ENCODE results near the gene KCNT1. TPM values are rescaled to one million over a fixed set of nuclear protein-coding genes. Genes with fewer than 3 reads are reported as not detected.

KCNT1 gene
- polyA plus RNA-seq, 6 donors from 2014 or later, result not detected

- no peak overlapping the region for H3K4me3 Mint-ChIP-seq
- no peak overlapping the region for H3K27ac Mint-ChIP-seq
- ATAC-seq (ENCODE audit: low read depth in 2 of 2) (no peak), DNase-seq (no peak)
- no peaks in the 10 kb centered on the region for H3K9me3 Mint-ChIP-seq
- H3K27me3 Mint-ChIP-seq, result no peaks in the 10 kb centered on the region
- no peaks in the 10 kb centered on the region for H3K36me3 Mint-ChIP-seq
- no peaks in the 10 kb centered on the region for H3K4me1 Mint-ChIP-seq
Observed at GRCh38 chr9:135788576-135789300, 86.8 kb downstream of the KCNT1 start.

GRCh38 chr9:135789838-135790291 is 87.9 kb downstream of the KCNT1 start:
- H3K27me3 Mint-ChIP-seq, result no peaks in the 10 kb centered on the region
- H3K4me3 Mint-ChIP-seq, result no peak overlapping the region
- H3K27ac Mint-ChIP-seq, result no peak overlapping the region
- no peaks in the 10 kb centered on the region for H3K9me3 Mint-ChIP-seq
- ATAC-seq (ENCODE audit: low read depth in 2 of 2) (no peak), DNase-seq (no peak)
- no peaks in the 10 kb centered on the region for H3K36me3 Mint-ChIP-seq
- no peaks in the 10 kb centered on the region for H3K4me1 Mint-ChIP-seq

DNA sequence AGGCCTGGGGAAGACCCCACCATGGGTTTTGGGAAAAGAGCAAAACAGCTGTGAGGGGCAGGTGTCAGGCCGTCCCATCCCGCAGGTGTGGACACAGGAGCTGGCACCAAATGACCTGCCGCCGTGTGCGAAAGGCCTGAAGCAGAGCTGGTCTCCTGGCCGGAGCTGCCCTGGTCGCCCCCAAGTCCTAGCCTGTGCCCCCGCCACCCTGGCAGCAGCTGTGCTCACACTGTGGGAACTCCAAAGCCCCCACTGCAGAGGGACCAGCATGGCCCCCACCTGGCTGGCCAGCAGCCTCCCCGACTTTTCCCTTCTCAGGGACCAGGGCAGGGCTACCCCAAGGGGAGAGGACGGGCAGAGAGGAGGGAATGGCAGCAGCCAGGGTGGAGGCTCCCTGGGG is 88.4 kb downstream of the KCNT1 start:
- no peaks in the 10 kb centered on the region for H3K4me1 Mint-ChIP-seq
- no peaks in the 10 kb centered on the region for H3K36me3 Mint-ChIP-seq
- no peak overlapping the region for H3K4me3 Mint-ChIP-seq
- H3K27me3 Mint-ChIP-seq, result no peaks in the 10 kb centered on the region
- H3K9me3 Mint-ChIP-seq, result no peaks in the 10 kb centered on the region
- ATAC-seq (ENCODE audit: low read depth in 2 of 2), result no peak
- DNase-seq, result no peak
- no peak overlapping the region for H3K27ac Mint-ChIP-seq

DNA sequence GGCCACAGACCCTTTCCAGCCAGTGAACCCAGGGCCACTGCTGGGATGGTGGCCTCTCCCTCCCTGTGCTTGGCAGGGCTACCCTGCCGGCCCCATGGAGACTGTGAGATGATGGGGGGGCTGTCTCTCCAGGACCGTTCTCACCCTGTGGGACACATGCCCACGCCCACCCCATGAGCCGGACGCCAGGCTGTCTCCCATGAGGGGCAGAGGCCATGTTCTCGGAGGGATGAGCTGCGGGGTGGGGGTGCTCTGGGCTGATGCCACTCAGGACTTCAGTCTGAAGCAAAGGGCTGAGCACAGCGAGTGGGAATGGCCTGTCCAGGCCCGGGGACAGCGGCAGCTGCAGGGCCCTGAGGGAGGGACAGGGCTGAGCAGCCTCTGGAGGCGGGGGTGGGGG is 88.9 kb downstream of the KCNT1 start:
- Mint-ChIP-seq H3K27ac (no peak overlapping the region), H3K36me3 (no peaks in the 10 kb centered on the region), H3K9me3 (no peaks in the 10 kb centered on the region), H3K27me3 (no peaks in the 10 kb centered on the region), H3K4me1 (no peaks in the 10 kb centered on the region), H3K4me3 (no peak overlapping the region)
- DNase-seq (no peak), ATAC-seq (ENCODE audit: low read depth in 2 of 2) (no peak)

- H3K4me1 Mint-ChIP-seq, result no peaks in the 10 kb centered on the region
- no peaks in the 10 kb centered on the region for H3K36me3 Mint-ChIP-seq
- DNase-seq (no peak), ATAC-seq (ENCODE audit: low read depth in 2 of 2) (no peak)
- peak overlapping the region in 1 of 8 donors; percentile 47 for H3K4me3 Mint-ChIP-seq
- H3K9me3 Mint-ChIP-seq, result no peaks in the 10 kb centered on the region
- no peak overlapping the region for H3K27ac Mint-ChIP-seq
- H3K27me3 Mint-ChIP-seq, result no peaks in the 10 kb centered on the region
Observed at GRCh38 chr9:135791431-135792267, 89.7 kb downstream of the KCNT1 start.

DNA sequence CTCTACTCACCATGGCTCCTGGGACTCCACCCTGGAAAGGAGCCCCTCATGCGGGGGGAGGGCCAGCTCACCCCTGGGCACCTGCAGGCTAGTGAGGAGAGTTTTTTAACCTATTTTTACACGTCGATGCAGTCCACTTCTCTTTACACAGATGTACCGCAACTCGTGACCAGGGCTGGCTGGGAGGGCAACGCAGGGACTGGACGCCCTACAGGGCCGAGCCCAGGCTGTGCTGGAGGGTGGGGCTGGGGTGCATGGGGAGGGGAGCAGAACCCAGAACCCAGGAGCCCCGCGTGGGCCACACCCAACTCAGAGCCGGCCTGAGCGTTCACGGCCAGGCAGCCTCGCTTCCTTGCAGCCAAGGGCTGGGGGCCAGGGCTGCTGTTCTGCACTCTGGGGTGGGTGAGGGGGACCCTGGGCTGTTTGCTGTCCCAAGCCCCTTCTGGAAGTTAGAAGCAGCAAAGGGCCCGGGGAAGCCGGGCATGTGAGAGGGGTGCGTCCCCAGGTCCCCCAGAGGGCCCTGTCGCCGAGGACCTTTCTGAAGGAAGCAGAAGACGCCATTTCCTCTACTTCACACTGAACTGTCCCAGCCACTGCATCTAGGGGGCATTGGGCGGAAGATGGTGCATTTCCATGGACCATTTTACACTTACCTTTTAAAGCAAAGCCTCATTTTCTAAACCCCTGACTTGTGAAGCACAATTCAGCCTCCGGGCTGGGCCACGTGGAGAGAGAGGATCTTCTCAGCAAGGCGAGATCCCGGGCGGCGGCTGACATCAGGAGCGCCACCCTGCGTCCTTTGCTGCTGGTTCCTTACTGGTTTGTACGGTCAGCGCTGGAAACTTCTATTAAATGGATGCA is 90.5 kb downstream of the KCNT1 start:
- H3K27me3 Mint-ChIP-seq, result peaks cover 0 to 8% (median 6%) of the 10 kb centered on the region in 3 donors
- no peaks in the 10 kb centered on the region for H3K9me3 Mint-ChIP-seq
- no peak overlapping the region for H3K4me3 Mint-ChIP-seq
- no peaks in the 10 kb centered on the region for H3K36me3 Mint-ChIP-seq
- H3K4me1 Mint-ChIP-seq, result peaks cover 0 to 2% (median 2%) of the 10 kb centered on the region in 3 donors
- ATAC-seq (ENCODE audit: low read depth in 2 of 2) (no peak), DNase-seq (no peak)
- no peak overlapping the region for H3K27ac Mint-ChIP-seq

DNA sequence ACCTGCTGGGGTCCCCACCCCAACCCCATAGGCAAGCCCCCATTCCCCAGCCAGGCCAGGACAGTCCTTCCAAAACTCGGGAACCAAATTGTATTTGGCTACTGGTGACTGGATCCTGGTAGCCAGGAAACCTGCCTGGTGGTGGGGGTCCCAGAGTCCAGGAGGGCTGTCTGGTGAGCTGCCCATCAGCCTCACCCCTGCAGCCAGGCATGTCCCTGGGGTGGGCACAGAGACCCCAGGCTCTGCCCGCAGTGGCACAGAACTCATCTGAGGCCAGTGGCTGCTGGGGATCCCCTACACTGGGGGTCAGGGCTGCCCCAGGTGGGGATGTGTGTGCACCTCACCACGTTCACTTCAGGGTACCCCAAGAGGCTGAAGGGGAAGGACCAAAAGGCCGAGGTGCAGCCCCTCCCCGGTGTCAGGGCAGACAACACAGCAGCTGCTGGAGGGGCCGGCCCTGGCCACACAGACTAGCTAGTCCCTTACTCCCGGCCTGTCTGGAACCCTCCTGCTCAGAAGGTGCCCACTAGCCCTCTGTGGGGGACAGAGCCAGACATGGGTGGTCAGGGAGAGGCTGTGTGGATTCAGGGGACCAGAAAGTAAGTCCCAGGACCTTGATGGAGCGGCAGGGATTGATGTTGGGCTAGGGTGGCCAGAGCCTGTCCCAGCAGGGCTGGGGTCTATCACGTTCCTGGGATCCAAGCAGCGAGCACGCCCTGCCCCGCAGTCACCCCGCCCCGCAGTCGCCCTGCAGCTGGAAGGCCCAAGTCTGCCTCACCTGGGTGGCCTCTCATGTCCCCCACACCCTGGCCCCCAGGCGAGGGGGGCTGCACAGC is 91.5 kb downstream of the KCNT1 start:
- no peak overlapping the region for H3K27ac Mint-ChIP-seq
- DNase-seq, result no peak

GRCh38 chr9:135794057-135794335 is 92.0 kb downstream of the KCNT1 start:
- H3K9me3 Mint-ChIP-seq, result no peaks in the 10 kb centered on the region
- H3K36me3 Mint-ChIP-seq, result no peaks in the 10 kb centered on the region
- peaks cover 0 to 10% (median 2%) of the 10 kb centered on the region in 3 donors for H3K4me1 Mint-ChIP-seq
- no peak for DNase-seq
- H3K4me3 Mint-ChIP-seq, result no peak overlapping the region
- H3K27me3 Mint-ChIP-seq, result peaks cover 0 to 19% (median 13%) of the 10 kb centered on the region in 3 donors
- no peak overlapping the region for H3K27ac Mint-ChIP-seq
- no peak for ATAC-seq (ENCODE audit: low read depth in 2 of 2)

More for the DNA sequence above, 91.5 kb downstream of the KCNT1 start:
- peaks cover 0 to 7% (median 2%) of the 10 kb centered on the region in 3 donors for H3K4me1 Mint-ChIP-seq
- H3K4me3 Mint-ChIP-seq, result no peak overlapping the region
- H3K36me3 Mint-ChIP-seq, result no peaks in the 10 kb centered on the region
- ATAC-seq (ENCODE audit: low read depth in 2 of 2), result no peak
- H3K27me3 Mint-ChIP-seq, result peaks cover 0 to 15% (median 13%) of the 10 kb centered on the region in 3 donors
- H3K9me3 Mint-ChIP-seq, result no peaks in the 10 kb centered on the region

DNA sequence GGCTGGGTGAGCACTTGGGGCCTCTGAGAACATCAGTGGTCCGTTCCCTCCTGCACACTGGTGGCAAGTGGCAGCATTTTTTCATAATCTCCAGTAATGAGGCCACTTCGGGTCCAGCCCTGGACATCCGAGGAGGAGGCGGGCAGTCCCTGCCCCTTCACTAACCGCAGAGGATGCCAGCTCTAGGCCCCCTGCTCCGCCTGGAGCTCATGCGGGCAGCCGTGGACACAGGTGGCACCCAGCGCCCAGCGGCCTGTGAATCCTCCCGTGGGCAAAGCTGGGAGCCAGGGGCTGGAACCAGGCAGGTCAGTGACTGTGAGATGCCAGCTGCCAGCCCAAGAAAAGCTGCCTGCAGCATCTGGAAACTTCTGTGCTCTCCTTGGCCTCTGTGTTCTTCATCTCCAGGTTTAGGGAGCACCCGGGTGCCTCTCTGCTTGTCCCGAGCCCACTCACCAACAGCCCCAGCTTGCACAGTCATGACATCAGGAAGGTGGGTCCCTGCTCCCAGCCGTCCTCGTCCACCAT is 92.4 kb downstream of the KCNT1 start:
- no peak overlapping the region for H3K27ac Mint-ChIP-seq
- ATAC-seq (ENCODE audit: low read depth in 2 of 2) (no peak), DNase-seq (no peak)
- no peak overlapping the region for H3K4me3 Mint-ChIP-seq
- H3K27me3 Mint-ChIP-seq, result peaks cover 0 to 19% (median 13%) of the 10 kb centered on the region in 3 donors
- H3K9me3 Mint-ChIP-seq, result no peaks in the 10 kb centered on the region
- peaks cover 0 to 10% (median 2%) of the 10 kb centered on the region in 3 donors for H3K4me1 Mint-ChIP-seq
- no peaks in the 10 kb centered on the region for H3K36me3 Mint-ChIP-seq

GRCh38 chr9:135795391-135795790 is 93.4 kb downstream of the KCNT1 start:
- H3K9me3 Mint-ChIP-seq, result no peaks in the 10 kb centered on the region
- no peak overlapping the region for H3K27ac Mint-ChIP-seq
- DNase-seq (no peak), ATAC-seq (ENCODE audit: low read depth in 2 of 2) (no peak)
- H3K36me3 Mint-ChIP-seq, result no peaks in the 10 kb centered on the region
- peaks cover 0 to 10% (median 2%) of the 10 kb centered on the region in 3 donors for H3K4me1 Mint-ChIP-seq
- peaks cover 0 to 19% (median 13%) of the 10 kb centered on the region in 3 donors for H3K27me3 Mint-ChIP-seq
- no peak overlapping the region for H3K4me3 Mint-ChIP-seq

- Mint-ChIP-seq H3K4me3 (no peak overlapping the region), H3K9me3 (no peaks in the 10 kb centered on the region), H3K27me3 (peaks cover 0 to 19% (median 13%) of the 10 kb centered on the region in 3 donors), H3K27ac (peak overlapping the region in 1 of 6 donors; percentile 86), H3K4me1 (peaks cover 0 to 10% (median 2%) of the 10 kb centered on the region in 3 donors), H3K36me3 (peaks cover 0 to 4% of the 10 kb centered on the region in 2 donors)
- DNase-seq, result no peak
- no peak for ATAC-seq (ENCODE audit: low read depth in 2 of 2)
Observed at GRCh38 chr9:135796784-135797485, 95.0 kb downstream of the KCNT1 start.

All from naive B cell (primary cell).